GM19328 (cell line): ENCODE results near the gene POLR3K.
"Not testable (repeated sequence)": the region's sequence is repeated elsewhere in the genome, so short reads cannot be mapped to it uniquely, and the experiment has no call there.

Experiments used
- ATAC-seq: cut with Tn5 transposase; IDR thresholded peaks from one replicate; pipeline ENCODE4 v1.9.1; 2021; ENCODE audit warnings: mild to moderate bottlenecking, moderate library complexity; ENCODE audit not compliant: unreplicated experiment

Gene POLR3K

GRCh38 chr16:24151-24550, 29.3 kb downstream of the POLR3K start:
- not testable (repeated sequence) for ATAC-seq

DNA sequence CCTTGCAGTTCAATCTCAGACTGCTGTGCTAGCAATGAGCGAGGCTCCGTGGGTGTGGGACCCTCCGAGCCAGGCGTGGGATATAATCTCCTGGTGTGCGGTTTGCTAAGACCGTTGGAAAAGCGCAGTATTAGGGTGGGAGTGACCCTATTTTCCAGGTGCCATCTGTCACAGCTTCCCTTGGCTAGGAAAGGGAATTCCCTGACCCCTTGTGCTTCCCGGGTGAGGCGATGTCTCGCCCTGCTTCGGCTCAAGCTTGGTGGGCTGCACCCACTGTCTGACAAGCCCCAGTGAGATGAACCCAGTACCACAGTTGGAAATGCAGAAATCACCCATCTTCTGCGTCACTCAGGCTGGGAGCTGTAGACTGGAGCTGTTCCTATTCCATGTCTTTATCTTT, 32.5 kb downstream of the POLR3K start:
- ATAC-seq = not testable (repeated sequence)

DNA sequence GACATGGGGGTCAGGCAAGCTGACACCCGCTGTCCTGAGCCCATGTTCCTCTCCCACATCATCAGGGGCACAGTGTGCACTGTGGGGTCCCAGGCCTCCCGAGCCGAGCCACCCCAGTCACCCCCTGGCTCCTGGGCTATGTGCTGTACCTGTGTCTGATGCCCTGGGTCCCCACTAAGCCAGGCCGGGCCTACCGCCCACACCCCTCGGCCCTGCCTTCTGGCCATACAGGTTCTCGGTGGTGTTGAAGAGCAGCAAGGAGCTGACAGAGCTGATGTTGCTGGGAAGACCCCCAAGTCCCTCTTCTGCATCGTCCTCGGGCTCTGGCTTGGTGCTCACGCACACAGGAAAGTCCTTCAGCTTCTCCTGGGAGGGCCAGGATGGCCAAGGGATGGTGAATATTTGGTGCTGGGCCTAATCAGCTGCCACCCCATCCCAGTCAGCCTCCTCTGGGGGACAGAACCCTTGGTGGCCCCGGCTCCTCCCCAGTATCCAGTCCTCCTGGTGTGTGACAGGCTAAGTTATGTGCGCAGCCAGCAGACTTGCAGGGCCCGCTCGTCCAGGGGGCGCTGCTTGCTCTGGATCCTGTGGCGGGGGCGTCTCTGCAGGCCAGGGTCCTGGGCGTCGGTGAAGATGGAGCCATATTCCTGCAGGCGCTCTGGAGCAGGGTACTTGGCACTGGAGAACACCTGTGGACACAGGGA, 36.2 kb downstream of the POLR3K start:
- not testable (repeated sequence) for ATAC-seq

DNA sequence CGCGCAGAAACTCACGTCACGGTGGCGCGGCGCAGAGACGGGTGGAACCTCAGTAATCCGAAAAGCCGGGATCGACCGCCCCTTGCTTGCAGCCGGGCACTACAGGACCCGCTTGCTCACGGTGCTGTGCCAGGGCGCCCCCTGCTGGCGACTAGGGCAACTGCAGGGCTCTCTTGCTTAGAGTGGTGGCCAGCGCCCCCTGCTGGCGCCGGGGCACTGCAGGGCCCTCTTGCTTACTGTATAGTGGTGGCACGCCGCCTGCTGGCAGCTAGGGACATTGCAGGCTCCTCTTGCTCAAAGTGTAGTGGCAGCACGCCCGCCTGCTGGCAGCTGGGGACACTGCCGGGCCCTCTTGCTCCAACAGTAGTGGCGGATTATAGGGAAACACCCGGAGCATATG, 42.6 kb downstream of the POLR3K start:
- ATAC-seq = not testable (repeated sequence)

- ATAC-seq = no peak
Observed at GRCh38 chr16:9903-10665, 43.3 kb downstream of the POLR3K start.
